Measurements from ENCODE around the gene CNNM4.

Gene CNNM4

DNA sequence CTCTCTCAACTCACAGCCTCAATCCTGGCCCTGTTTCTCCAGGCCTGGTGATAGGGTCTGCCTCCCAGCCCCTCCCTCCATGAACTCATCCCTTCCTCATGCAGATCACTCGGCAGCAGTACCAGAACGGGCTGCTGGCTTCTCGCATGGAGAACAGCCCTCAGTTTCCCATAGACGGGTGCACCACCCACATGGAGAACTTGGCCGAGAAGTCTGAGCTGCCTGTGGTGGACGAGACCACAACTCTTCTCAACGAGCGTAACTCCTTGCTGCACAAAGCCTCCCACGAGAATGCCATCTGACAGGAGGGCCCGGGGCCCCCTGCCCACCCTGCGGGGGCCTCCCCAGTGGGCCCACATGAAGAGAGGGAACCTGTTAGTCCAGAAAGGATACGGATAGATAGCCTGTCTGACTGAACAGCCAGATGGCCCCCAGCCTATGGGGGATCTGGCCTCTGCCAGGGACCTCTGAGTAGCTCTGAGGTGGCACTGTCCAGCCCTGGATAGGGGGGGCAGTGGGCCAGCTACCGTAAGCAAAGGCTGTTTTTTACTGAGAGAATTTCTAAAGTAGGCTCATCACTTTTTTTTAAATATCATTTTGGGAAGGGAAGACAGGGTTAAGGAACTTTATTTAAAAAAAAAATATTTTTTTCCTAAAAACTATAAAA is 48.6 kb downstream of the CNNM4 start:
- H3K36me3 Mint-ChIP-seq, result no peaks in the 10 kb centered on the region
- H3K4me1 Mint-ChIP-seq (ENCODE audit: low read depth), result peaks cover 10% of the 10 kb centered on the region
- no peak overlapping the region for H3K4me3 Mint-ChIP-seq
- no peaks in the 10 kb centered on the region for H3K27me3 Mint-ChIP-seq
- no peak overlapping the region for H3K27ac Mint-ChIP-seq
- no peaks in the 10 kb centered on the region for H3K9me3 Mint-ChIP-seq (ENCODE audit: low read depth)

DNA sequence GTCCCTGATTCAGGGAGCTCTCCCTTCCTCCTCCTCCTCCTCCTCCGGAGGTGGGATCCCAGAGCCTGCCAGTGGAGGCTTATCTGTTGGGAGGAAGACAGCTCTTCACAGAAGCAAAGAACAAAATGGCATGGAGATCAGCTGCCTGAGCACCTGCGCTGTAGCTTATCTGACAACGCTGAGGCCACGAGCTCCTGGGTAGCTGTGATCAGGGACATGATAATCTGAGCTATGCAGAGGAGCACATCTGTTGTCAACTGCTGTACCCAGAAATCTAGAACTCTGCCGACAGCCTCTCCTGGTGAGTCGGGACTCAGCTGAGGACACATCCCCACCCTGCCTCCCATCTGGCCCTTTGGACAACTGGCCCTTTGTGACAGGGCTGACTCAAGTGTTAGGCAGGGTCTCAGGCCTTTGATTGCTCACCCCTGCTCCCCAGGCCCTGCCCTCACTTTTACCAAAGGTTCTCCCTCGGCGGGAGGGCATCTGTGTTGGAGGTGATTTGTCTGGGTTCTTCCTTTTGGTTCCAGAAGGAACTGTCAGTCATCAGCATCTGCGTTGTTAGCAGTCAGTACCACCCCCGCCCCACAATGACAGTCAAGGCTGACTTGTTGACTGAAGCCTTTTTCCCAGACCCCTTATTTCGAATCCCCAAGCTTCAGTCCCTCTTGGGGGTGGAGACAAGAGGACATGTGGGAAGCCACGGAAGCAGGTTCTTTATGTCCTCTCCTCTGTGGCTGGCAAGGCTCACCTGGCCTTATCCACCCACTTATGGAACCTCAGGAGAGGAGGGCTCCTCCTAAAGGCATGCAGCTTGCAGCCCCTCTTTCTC is 49.5 kb downstream of the CNNM4 start:
- H3K36me3 Mint-ChIP-seq, result no peaks in the 10 kb centered on the region
- H3K27me3 Mint-ChIP-seq, result no peaks in the 10 kb centered on the region
- H3K9me3 Mint-ChIP-seq (ENCODE audit: low read depth), result no peaks in the 10 kb centered on the region
- peaks cover 14% of the 10 kb centered on the region for H3K4me1 Mint-ChIP-seq (ENCODE audit: low read depth)
- no peak overlapping the region for H3K4me3 Mint-ChIP-seq
- no peak overlapping the region for H3K27ac Mint-ChIP-seq

DNA sequence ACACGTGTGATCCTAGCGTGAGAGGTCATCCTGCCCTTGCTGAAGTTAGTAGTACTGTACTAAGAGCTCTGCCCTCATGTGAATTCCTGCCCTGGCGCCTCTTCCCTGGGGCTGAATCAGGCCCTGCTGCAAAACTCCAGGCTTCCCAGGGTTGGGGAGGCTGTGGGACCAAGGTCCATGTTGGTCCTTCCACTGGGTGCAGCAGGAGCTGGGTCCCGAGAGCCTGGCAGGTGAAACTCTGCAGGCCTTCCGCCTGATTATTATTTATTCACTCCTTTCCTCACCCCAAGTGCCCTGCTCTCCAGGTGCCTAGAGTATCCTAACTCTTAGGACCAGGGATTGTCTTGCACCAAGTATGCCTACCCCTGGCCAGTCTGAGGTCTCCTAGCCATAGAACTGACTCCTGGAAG is 50.1 kb downstream of the CNNM4 start:
- H3K36me3 Mint-ChIP-seq, result no peaks in the 10 kb centered on the region
- no peaks in the 10 kb centered on the region for H3K27me3 Mint-ChIP-seq
- no peaks in the 10 kb centered on the region for H3K9me3 Mint-ChIP-seq (ENCODE audit: low read depth)
- no peak overlapping the region for H3K4me3 Mint-ChIP-seq
- H3K27ac Mint-ChIP-seq, result no peak overlapping the region
- H3K4me1 Mint-ChIP-seq (ENCODE audit: low read depth), result peaks cover 18% of the 10 kb centered on the region

DNA sequence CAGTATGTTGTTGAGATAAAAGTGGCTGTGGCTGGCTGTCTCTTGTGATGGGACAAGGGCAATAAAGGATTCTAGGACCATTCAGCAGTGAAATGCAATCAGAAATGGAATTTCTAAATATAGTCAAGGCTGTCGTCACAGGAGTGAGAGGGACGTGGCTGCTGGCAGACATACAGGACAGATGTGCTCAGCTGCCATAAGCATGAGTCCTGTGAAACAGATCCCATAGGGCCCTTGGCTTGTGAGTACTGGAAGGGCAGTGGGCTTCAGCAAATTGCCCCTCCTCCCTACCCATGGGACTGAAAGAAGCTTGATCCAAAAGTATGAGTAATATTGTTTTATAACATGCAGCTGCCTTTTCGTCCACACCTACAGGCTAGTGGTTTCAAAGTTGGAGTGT is 51.2 kb downstream of the CNNM4 start:
- Mint-ChIP-seq H3K4me3 (no peak overlapping the region), H3K9me3 (ENCODE audit: low read depth) (no peaks in the 10 kb centered on the region), H3K27me3 (no peaks in the 10 kb centered on the region), H3K27ac (no peak overlapping the region), H3K36me3 (no peaks in the 10 kb centered on the region), H3K4me1 (ENCODE audit: low read depth) (peaks cover 10% of the 10 kb centered on the region)

DNA sequence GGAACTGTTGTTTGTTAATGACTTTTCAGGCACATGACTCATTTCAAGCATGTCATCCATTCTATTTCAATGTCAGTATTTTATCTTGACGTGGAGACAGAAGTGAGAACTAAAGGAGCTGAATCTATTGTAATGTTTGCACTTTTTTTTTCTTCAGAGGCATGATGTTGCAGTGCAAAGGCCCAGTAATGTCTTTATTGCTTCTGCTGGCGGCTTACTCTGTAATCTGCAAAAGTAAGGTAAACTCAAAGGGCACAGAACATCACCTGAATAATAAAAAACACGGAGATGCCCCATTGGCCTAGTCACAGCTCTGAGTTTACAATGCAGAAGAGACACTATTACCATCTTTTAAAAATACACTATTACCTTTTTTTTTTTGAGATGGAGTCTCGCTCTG is 53.0 kb downstream of the CNNM4 start:
- peaks cover 22% of the 10 kb centered on the region for H3K4me1 Mint-ChIP-seq (ENCODE audit: low read depth)
- H3K27ac Mint-ChIP-seq, result no peak overlapping the region
- H3K36me3 Mint-ChIP-seq, result peaks cover 2% of the 10 kb centered on the region
- no peaks in the 10 kb centered on the region for H3K27me3 Mint-ChIP-seq
- no peak overlapping the region for H3K4me3 Mint-ChIP-seq
- no peaks in the 10 kb centered on the region for H3K9me3 Mint-ChIP-seq (ENCODE audit: low read depth)

DNA sequence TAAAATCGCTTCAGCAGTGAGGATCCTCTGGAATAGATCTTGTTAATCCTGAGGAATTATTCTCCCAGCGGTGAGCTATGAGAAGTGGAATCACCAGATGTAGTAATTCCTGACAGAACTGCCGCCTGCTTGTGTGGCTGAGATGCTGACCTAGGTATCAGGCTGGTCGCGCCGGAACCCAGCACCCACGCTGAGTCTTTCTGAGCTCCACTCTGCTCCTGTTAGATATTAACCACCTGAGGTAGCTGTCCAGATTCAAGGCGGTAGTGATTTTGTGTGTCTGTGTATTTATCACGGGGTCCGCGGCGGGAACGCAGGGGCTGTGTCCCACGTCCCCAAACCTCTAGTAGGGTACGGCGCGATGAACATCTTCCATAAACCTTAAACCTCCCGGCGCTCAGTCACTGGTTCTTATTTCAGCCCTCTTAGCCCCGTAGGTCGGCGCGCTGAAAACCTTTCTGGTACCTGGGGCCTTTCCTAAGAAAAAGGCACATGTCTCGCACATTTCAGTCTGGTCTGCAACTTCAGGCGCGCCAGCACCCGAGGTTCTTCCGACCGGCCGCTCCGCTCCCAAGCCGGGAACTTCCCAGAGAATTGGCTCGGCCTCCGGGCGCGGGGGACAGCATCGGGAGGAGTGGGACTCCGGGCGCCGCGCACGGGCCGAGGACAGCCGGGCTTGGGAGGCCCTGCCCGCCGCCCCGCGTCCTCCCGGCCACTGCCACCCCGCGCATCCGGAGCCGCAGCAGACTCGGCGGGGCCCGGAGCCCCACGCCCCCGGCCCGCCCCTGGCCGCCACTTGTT is 54.8 kb downstream of the CNNM4 start:
- H3K9me3 Mint-ChIP-seq (ENCODE audit: low read depth), result no peaks in the 10 kb centered on the region
- H3K4me3 Mint-ChIP-seq, result peak overlapping the region; percentile 91
- peaks cover 2% of the 10 kb centered on the region for H3K36me3 Mint-ChIP-seq
- peaks cover 41% of the 10 kb centered on the region for H3K4me1 Mint-ChIP-seq (ENCODE audit: low read depth)
- no peaks in the 10 kb centered on the region for H3K27me3 Mint-ChIP-seq
- H3K27ac Mint-ChIP-seq, result peak overlapping the region; percentile 77

DNA sequence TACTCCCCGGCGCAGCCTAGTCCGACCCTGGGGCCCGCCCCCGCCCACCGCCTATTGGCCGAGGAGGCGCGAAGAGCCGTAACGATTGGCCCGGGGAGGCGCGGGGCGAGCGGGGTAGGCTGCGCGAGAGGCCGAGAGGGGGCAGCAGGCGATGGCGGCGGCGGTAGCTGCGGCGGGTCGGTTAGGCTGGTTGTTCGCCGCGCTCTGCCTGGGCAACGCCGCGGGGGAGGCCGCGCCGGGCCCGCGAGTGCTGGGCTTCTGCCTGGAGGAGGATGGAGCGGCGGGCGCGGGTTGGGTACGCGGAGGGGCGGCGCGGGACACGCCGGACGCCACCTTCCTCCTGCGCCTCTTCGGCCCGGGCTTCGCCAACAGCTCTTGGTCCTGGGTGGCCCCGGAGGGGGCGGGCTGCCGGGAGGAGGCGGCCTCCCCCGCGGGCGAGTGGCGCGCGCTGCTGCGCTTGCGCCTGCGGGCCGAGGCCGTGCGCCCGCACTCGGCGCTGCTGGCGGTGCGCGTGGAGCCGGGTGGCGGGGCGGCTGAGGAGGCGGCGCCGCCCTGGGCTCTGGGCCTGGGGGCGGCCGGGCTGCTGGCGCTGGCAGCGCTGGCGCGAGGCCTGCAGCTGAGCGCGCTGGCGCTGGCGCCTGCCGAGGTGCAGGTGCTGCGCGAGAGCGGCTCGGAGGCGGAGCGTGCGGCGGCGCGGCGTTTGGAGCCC is 55.6 kb downstream of the CNNM4 start, which contains the start of gene CNNM3:
Gene CNNM3 (plus strand): TSS at position 142 of the 709 bp plus-strand sequence. CDS start 10 bp downstream, at position 152.
- H3K9me3 Mint-ChIP-seq (ENCODE audit: low read depth), result no peaks in the 10 kb centered on the region
- H3K27ac Mint-ChIP-seq, result peak within 1 kb of the TSS; percentile 77
- H3K36me3 Mint-ChIP-seq, result peaks cover 2% of the 10 kb centered on the region
- H3K4me1 Mint-ChIP-seq (ENCODE audit: low read depth), result peaks cover 49% of the 10 kb centered on the region
- no peaks in the 10 kb centered on the region for H3K27me3 Mint-ChIP-seq
- H3K4me3 Mint-ChIP-seq, result peak within 1 kb of the TSS; percentile 91

DNA sequence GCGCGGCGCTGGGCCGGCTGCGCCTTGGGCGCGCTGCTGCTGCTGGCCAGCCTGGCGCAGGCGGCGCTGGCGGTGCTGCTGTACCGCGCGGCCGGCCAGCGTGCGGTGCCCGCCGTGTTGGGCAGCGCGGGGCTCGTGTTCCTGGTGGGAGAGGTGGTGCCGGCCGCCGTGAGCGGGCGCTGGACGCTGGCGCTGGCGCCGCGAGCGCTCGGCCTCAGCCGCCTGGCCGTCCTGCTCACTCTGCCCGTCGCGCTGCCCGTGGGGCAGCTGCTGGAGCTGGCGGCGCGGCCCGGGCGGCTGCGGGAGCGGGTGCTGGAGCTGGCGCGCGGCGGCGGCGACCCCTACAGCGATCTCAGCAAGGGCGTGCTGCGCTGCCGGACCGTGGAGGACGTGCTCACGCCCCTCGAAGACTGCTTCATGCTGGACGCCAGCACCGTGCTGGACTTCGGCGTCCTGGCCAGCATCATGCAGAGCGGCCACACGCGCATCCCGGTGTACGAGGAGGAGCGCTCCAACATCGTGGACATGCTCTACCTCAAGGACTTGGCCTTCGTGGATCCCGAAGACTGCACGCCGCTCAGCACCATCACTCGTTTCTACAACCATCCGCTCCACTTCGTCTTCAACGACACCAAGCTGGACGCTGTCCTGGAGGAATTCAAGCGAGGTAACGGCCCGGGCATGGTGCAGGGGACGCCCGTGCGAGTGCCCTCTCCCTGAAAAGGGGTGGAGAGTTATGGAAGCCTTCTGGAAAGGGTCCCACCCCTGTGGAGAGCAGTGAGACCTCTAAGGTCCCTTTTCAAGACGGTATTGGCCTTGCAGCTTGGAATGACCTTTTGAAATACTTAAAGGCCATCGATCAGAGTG is 56.4 kb downstream of the CNNM4 start:
- peak overlapping the region; percentile 87 for H3K4me3 Mint-ChIP-seq
- peak overlapping the region; percentile 34 for H3K27ac Mint-ChIP-seq
- no peaks in the 10 kb centered on the region for H3K9me3 Mint-ChIP-seq (ENCODE audit: low read depth)
- no peaks in the 10 kb centered on the region for H3K27me3 Mint-ChIP-seq
- peaks cover 53% of the 10 kb centered on the region for H3K4me1 Mint-ChIP-seq (ENCODE audit: low read depth)
- H3K36me3 Mint-ChIP-seq, result peaks cover 2% of the 10 kb centered on the region

DNA sequence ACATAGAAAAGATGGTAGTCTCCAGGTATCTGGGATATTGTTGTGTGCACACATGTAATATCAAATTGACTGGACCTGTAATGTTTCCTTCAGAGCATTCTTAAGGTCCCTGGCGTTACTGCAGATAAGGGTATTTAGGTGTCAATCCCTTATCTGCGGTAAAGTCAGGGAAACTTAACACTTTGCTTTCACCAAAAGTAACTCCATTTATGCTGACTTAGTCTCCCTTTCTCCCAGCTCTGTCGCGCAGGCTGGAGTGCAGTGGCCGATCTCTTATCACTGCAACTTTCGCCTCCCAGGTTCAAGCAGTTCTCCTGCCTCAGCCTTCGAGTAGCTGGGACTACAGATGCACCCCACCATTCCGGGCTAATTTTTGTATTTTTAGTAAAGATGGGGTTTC is 57.2 kb downstream of the CNNM4 start:
- Mint-ChIP-seq H3K4me1 (ENCODE audit: low read depth) (peaks cover 56% of the 10 kb centered on the region), H3K36me3 (peaks cover 2% of the 10 kb centered on the region), H3K27me3 (no peaks in the 10 kb centered on the region), H3K9me3 (ENCODE audit: low read depth) (no peaks in the 10 kb centered on the region), H3K27ac (peak overlapping the region; percentile 76), H3K4me3 (peak overlapping the region; percentile 87)

DNA sequence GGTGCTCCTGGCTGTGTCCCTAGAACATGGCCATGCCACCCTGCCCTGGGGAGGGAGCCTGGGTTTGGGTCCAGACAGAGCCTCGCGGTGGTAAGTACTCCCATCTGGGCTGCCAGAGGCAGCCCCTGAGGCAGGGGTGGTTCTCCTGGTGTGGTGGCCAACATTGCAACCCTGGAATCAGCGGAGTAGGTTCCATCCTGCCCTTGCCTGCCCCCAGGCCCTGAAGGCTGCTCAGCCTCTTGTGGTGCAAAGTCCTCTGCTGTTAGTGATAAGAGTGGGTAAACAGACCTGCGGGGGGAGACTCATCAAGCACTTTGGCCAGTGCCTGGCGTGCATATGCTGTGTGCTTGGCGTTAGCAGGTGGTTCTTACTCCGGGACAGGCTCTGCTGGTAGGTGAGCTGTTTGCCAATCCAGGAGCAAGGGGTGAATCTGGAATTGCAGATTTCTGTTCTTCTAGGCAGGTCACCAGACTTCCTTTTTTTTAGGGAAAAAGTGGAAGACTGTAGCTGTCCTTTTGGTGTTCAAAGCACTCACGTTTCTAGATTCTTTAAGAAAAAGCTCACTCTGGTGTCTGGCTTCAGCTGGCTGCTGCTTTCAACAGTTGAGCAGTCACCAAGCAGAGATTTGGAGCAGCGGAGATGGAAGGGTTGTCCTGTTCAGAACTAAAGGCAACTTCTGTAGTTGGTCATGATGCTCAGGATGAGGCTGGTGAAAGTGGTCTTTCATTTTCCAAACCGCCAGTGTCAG is 58.6 kb downstream of the CNNM4 start:
- Mint-ChIP-seq H3K4me3 (peak overlapping the region; percentile 87), H3K27ac (no peak overlapping the region), H3K27me3 (no peaks in the 10 kb centered on the region), H3K4me1 (ENCODE audit: low read depth) (peaks cover 60% of the 10 kb centered on the region), H3K9me3 (ENCODE audit: low read depth) (no peaks in the 10 kb centered on the region), H3K36me3 (peaks cover 2% of the 10 kb centered on the region)

DNA sequence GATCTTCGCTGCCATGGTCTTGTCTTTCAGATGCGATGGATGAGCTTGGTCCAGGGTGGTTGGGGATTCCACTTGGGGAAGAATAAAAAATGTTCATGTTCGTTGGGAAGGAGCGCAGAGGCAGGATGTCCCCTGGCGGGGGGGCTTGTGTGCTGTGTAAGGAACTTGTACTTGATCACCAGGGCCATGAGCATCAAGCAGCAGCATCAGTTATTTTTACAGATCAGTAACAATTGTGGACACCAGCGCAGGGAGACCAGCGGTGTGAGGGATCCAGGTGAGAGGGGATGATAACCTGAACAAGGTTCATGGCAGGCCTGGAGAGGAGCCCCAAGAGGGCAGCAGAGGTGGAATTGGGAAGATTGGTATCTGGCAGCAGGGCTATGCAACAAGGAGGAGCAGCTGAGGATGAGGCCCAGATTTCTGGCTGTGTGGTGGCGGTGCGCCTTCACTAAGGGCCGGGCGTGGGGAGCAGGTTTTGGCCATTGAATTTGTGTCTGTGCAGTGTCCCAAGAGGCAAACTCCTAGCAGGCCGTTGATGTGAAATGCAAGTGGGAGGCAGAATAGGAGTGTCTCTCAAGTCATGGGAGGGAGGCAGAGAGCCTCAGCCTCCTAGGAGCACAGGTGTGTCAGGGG is 59.3 kb downstream of the CNNM4 start:
- Mint-ChIP-seq H3K9me3 (ENCODE audit: low read depth) (no peaks in the 10 kb centered on the region), H3K4me3 (peak overlapping the region; percentile 87), H3K27me3 (no peaks in the 10 kb centered on the region), H3K27ac (no peak overlapping the region), H3K36me3 (peaks cover 2% of the 10 kb centered on the region), H3K4me1 (ENCODE audit: low read depth) (peaks cover 57% of the 10 kb centered on the region)

DNA sequence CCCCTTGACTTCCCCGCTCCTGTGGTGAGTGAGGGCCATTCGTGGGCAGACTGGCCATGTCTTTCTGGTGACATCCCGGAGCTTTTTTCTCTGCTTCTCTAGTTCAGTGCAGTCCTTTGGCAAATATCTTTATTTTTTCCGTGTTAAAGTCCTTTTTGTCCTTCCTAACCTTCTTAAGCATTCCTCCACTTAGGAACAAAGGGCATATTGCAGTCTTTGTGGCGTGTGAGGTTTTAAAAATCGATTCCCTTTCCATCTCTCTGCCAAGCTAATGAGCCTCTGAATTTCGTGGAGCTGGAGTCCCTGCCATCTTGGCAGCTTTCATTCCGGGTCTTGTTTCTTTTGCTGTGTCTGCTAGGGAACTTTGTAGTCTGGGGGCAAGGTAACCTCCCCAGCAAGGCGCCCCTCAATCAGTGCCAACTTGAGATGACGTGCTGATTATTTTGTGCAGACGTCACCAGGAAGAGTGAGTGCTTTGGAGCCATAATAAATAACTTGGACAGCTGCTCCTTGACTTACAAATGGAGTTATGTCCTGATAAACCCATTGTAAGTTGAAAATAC is 60.5 kb downstream of the CNNM4 start:
- no peak overlapping the region for H3K27ac Mint-ChIP-seq
- H3K36me3 Mint-ChIP-seq, result peaks cover 2% of the 10 kb centered on the region
- no peak overlapping the region for H3K4me3 Mint-ChIP-seq

DNA sequence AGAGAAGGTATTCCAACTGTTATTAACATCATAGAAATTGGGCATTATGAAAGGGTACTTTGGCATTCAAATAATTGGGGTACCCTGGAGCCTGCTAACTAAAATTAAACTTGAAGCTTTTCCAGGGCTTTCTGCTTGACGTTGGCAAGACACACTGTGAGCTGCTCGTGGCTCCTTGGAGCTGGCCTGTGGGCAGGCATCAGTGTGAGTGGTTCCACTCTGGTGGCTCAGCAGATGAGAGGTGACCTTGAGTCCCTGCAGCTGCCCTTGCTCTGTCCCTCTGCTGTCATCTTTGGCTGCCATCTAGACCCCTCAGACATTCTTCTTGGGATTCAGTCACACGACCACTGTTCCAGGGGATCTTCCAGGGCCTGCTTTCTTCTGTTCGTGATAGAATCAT is 62.1 kb downstream of the CNNM4 start:
- Mint-ChIP-seq H3K4me1 (ENCODE audit: low read depth) (peaks cover 46% of the 10 kb centered on the region), H3K36me3 (peaks cover 2% of the 10 kb centered on the region), H3K9me3 (ENCODE audit: low read depth) (no peaks in the 10 kb centered on the region), H3K27ac (peak overlapping the region; percentile 55), H3K27me3 (no peaks in the 10 kb centered on the region), H3K4me3 (no peak overlapping the region)

More for the DNA sequence above, 60.5 kb downstream of the CNNM4 start:
- Mint-ChIP-seq H3K4me1 (ENCODE audit: low read depth) (peaks cover 52% of the 10 kb centered on the region), H3K27me3 (no peaks in the 10 kb centered on the region), H3K9me3 (ENCODE audit: low read depth) (no peaks in the 10 kb centered on the region)
